GM10847 (cell line): Measurements from ENCODE around the gene PRR23C.

Source experiments
- POLR2A ChIP-seq: IDR thresholded peaks from 2 replicates; pipeline ENCODE4 v1.6.1; 2011; ENCODE audit not compliant: insufficient read length; ENCODE audit errors: extremely low read depth

Gene PRR23C

DNA sequence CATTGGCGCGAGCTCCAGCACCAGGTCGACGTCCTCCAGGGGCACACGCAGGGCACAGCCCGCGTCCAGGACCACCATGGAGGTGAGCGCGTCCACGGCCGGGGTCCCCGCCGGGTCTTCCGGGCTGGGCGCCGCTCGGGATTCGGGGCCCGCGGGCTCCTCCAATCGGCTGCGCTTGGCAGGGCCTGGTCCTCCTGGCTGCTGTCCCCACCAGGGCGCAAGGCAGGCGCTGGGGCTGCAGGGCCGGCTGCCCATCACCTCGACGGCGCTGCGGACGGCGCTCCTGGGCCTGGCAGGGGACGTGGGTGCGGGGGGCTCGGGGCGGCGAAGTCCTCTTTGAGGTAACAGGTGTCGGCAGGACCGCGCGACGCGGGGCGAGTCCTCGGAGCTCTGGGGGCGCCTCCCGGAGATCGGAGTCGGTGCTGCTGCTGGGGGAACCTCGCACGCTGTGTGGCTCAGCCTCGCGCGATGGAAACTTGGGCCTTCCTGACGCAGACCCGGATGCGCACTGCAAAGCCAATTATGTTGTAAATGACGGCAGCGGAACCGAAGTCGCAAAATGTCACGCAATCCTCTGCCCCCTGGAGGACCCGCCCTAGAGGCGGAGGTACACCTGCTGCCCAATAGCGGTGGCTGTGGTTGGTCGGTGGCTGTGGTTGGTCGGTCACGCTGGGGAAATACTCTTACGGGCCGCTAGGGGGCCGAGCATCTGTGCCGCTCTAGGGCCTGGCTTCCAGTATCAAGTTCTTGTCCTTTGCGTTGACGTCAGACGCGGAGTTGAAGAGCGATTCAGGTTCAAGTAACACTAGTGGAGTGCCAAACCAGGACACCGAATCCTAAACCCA lies at the start of gene PRR23C:
Gene PRR23C (minus strand): TSS at position 527 of the 845 bp plus-strand sequence. CDS start 272 bp downstream, at position 255.
- TF ChIP-seq POLR2A: no peak

DNA sequence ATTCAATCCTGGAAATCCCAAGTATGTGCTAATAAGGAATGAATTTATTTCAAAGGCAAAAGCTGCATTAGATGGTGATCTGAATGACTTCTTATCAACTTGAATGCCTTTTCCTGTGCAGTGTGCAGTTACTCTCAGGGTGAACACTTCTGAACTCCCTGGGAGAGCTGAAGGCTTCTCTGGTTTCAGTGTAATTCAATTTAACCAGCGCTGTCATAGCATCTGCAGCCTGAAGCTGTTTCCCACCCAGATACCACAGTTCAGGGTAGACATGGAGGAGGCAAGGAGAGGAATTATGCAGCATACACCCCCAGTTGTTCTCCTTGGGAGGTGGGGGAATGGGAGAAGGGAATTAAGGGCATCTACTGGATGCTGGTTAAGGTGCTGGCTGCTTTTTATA lies 49.1 kb upstream of the PRR23C start:
- no peak for TF ChIP-seq POLR2A

GRCh38 chr3:139088462-139089324 lies 44.0 kb upstream of the PRR23C start:
- no peak for TF ChIP-seq POLR2A

DNA sequence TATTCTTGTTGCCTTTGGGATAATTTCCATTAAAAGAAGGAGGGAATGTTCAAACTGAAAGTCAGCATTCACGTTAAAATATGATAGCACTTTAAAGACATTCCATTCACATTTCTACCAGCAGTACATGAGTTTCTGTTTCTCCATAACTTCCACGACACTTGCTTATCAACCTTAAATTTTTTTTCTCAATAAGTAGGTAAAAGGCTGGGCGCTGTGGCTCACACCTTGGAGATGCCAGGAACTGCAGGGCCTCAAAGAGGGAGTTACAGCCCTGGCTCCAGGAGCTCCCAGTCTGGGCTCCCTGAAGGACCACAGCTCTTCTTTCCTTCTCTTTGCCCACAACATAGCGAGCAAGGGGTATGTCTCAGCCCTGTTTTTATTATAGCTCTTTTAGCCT lies 42.9 kb upstream of the PRR23C start:
- TF ChIP-seq POLR2A: no peak

DNA sequence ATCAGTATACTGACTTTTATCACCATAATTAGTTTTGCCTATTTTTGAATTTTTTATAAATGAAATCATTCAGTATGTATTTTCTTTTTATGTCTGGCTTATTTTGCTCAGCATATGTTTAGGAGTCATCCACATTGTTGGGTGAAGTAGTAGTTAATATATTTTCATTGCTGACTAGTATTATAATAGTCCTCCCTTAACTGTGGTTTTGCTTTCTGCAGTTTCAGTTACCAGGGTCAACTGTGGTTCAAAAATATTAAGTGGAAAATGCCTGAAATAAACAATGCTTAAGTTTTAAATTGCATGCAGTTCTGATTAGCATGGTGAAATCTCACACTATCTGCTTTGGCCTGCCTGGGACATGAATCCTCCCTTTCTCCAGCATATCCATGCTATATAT lies 39.5 kb upstream of the PRR23C start:
- no peak for TF ChIP-seq POLR2A

DNA sequence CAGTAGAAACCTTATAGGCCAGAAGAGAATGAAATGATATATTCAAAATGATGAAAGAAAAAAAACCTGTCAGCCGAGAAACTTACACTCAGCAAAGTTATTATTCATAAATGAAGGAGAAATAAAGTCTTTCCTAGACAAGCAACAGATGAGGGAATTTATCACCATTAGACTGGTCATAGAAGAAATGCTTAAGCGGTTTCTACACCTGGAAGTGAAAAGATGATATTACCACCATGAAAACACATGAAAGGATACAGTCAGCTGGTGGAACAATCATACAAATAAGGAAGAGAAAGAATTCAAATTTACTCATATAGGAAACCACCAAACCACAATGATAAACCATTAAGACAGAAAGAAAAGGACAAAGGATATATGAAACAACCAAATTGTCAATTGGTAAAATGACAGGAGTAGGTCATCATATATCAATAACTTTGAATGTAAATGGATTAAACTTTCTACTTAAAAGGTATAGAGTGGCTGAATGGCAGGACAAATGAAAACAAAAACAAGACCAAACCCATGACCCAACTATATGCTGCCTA lies 29.9 kb upstream of the PRR23C start:
- TF ChIP-seq POLR2A: no peak

GRCh38 chr3:139062918-139063317 lies 18.2 kb upstream of the PRR23C start:
- no peak for TF ChIP-seq POLR2A

GRCh38 chr3:139052802-139053600 lies 8.3 kb upstream of the PRR23C start:
- TF ChIP-seq POLR2A: no peak

DNA sequence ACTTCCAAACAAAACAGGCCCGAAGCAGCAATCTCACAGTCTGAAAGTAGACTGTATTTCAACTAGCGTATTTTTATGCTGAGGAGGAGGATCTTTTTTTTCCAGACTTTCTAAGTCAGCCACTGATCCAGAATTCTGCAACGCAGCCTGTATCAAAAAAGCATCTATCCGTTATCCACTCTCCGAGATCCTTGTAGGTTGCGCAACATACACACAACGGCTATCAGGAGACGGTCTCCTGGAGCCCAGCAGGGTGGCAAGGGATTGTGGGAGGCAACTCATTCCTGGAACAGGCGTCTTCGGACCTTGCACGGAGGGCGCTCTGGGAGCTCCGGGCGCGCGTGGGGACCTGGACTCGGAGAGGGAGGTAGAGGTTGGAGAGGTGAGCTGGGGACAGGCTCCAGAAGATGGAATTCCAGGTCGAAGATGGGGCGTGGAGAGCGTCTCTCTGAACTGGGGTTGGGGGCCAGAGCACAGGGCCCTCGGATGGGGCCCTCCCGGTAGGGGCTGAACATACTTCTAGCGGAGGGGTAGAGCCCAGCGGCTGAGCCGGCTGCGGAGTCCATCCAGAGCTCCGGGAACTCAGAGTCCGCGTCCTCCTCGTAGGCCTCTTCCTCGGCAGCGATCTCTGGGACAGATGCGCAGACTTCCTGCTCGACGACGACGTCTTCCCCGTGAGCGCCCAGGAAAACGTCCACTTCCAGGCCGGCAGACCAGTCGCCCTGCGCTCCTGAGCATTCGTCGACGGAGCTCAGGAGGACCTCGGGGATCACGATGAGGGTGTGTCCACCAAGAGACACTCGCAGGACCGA lies 932 bp downstream of the PRR23C start:
- no peak for TF ChIP-seq POLR2A

DNA sequence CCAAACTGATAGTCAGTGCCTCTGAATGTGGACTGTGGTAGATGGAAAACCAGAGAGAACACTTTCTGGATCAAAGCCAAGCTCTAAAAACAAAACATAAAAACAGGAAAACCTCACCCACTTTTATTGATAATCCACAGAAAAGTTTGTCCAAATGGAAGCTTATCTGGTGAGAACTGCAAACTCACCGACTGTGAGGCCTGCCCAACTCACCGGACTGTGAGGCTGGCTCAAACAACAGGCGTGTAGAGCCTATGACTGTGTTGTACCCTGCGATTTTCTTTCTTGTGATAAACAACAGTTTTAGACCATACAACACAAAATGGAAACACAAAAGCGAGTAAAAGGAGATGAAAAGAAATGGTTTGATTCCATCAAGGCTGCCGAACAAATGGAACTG lies 7.2 kb downstream of the PRR23C start:
- no peak for TF ChIP-seq POLR2A

DNA sequence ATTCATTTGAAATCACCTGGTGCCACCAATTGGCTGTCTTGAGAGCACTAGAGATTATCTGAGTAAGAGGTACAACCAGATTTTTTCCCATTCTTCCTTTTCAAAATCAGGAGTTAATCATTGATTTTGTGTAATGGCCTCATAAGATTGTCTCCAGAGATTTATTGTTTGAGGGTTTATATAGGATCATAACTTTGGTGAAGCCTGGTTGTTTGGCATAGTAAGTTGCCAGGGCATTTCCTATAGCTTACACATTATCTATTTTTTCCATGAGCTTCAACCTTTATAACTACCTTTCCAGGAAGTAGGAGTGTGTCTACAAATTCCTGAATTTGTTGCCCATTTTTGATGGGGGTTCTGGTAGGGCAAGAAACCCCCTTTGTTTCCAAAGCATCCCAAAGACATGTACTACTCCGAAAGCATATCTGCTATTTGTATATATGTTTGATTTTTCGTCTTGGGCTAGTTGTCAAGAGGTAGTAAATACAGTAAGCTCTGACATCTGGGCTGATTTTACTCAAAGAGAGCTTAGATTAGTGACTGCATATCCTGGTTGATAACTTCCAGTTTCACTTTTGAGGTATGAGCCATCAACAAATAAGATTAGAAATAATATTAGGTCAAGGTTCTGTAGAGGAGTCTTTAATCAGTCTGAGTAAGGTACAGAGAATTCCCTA lies 12.2 kb downstream of the PRR23C start:
- TF ChIP-seq POLR2A: no peak

GRCh38 chr3:139024968-139025367 lies 19.7 kb downstream of the PRR23C start:
- no peak for TF ChIP-seq POLR2A

GRCh38 chr3:139020868-139021234 lies 23.8 kb downstream of the PRR23C start, which contains the start of gene PRR23B:
Gene PRR23B (minus strand): TSS chr3:139020926. CDS start chr3:139020661, 265 bp downstream.
- no peak for TF ChIP-seq POLR2A
